ENCODE results near the gene C1orf185. TPM values are rescaled to one million over a fixed set of nuclear protein-coding genes. Genes with fewer than 3 reads are reported as not detected.
"Not testable (repeated sequence)": the region's sequence is repeated elsewhere in the genome, so short reads cannot be mapped to it uniquely, and the experiment has no call there.

C1orf185 gene
- total RNA-seq, 1 donor from 2014 or later: not detected

DNA sequence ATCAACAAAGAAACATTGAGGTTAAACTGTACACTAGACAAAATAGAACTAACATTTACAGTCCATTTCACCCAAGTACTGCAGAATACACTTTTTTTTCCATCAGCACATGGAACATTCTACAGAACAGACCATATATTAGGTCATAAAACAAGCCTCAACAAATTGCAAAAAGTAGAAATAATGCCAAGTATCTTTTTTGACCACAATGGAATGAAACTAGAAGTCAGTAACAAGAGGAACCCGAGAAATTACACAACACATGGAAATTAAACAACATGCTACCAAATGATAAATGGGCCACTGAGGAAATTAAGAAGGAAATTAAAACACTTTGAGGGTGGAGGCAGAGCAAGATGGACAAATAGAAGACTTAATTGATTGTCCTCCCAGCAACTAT is 8.4 kb upstream of the C1orf185 start:
- TF ChIP-seq, protein P1, sequence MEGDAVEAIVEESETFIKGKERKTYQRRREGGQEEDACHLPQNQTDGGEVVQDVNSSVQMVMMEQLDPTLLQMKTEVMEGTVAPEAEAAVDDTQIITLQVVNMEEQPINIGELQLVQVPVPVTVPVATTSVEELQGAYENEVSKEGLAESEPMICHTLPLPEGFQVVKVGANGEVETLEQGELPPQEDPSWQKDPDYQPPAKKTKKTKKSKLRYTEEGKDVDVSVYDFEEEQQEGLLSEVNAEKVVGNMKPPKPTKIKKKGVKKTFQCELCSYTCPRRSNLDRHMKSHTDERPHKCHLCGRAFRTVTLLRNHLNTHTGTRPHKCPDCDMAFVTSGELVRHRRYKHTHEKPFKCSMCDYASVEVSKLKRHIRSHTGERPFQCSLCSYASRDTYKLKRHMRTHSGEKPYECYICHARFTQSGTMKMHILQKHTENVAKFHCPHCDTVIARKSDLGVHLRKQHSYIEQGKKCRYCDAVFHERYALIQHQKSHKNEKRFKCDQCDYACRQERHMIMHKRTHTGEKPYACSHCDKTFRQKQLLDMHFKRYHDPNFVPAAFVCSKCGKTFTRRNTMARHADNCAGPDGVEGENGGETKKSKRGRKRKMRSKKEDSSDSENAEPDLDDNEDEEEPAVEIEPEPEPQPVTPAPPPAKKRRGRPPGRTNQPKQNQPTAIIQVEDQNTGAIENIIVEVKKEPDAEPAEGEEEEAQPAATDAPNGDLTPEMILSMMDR (conservative IDR thresholded peaks at IDR 0.05; ENCODE audit: low read depth, low read length): no peak
- DNase-seq (ENCODE audit: low read depth): no peak

DNA sequence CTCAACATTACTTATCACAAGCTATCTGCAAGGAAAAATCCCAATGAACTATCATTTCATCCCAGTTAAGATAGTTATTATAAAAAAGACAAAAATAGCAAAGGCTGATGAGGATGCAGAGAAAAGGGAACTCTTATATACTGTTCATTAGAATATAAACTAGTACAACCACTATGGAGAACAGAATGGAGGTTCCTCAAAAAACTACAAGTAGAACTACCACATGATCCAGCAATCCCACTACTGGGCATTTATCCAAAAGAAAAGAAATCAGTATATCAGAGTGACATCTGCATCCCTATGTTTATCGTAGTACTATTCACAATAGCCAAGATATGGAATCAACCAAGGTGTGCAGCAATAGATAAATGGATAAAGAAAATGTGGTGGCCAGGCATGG is 4.9 kb upstream of the C1orf185 start:
- DNase-seq (ENCODE audit: low read depth): no peak
- H3K4me3 ChIP-seq (ENCODE audit: low read depth, low read length): no peak overlapping the region
- TF ChIP-seq, protein P1 (conservative IDR thresholded peaks at IDR 0.05; ENCODE audit: low read depth, low read length): no peak

More for the DNA sequence above, 8.4 kb upstream of the C1orf185 start:
- H3K4me3 ChIP-seq (ENCODE audit: low read depth, low read length): no peak overlapping the region

- H3K4me3 ChIP-seq (ENCODE audit: low read depth, low read length): no peak overlapping the region
- DNase-seq (ENCODE audit: low read depth): no peak
- TF ChIP-seq, protein P1 (conservative IDR thresholded peaks at IDR 0.05; ENCODE audit: low read depth, low read length): no peak
Measured at GRCh38 chr1:51100264-51100880, 1.7 kb upstream of the C1orf185 start.

DNA sequence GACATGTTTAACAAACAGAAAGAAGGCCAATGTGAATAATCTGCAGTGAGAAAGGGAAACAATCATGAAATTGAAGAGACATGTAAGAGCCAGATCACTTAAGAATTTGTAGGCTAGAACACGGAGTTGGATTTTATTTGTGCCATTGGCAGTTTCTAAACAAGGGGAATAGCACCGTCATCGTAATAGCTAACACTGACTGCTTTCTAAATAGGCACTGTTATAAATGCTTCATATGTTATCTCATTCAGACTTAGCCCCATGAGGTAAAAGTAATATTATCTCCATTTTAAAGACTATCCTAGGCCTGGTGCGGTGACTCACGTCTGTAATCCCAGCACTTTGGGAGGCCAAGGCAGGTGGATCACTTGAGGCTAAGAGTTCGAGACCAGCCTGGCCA is 12.1 kb downstream of the C1orf185 start:
- H3K4me3 ChIP-seq (ENCODE audit: low read depth, low read length): no peak overlapping the region
- no peak for DNase-seq (ENCODE audit: low read depth)
- TF ChIP-seq, protein P1 (conservative IDR thresholded peaks at IDR 0.05; ENCODE audit: low read depth, low read length): no peak

DNA sequence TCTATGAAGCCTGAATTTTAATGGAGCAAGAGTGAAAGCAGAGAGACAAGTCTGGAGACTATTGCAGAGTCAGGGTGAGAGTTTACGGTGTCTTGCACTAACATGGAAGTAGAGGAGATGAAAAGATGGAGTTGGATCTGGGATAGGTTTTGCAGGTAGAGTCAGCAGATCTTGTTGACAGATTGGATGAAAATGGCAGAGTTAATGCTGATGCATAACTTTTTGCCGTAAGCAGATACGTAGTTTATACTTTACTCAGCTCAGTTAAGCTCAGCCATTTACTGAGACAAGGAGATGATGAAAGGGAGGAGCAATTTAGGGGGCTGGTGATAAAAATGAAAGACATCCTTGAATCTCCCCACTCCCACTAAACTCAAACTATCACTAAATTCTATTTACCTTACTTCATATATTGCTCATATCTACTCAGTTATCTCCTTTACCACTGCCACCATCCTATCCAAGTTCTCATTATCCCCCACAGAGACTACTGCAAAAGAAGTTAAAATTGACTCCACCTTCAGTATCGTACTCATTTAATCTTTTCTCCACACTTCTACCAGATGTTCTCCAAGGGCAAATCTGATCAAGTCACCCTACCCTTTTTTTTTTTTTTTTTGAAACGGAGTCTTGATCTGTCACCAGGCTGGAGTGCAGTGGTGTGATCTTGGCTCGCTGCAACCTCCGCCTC is 13.8 kb downstream of the C1orf185 start:
- DNase-seq (ENCODE audit: low read depth): no peak
- TF ChIP-seq, protein P1 (conservative IDR thresholded peaks at IDR 0.05; ENCODE audit: low read depth, low read length): no peak
- no peak overlapping the region for H3K4me3 ChIP-seq (ENCODE audit: low read depth, low read length)

DNA sequence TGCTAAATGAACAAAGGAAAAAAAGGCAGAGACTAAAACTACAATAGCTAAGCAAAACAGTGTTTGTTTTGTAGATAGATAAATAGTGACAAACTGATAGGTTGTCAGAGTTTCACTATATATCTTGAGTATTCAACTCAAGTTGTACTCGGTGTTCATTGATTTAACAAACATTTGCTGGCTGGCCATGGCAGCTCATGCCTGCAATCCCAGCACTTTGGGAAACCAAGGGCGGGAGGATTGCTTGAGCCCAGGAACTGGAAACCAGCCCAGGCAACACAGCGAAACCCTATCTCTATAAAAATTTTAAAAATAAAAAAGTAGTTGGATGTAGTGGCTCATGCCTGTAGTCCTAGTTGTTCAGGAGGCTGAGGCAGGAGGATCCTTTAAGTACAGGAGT is 17.3 kb downstream of the C1orf185 start:
- no peak for DNase-seq (ENCODE audit: low read depth)
- no peak overlapping the region for H3K4me3 ChIP-seq (ENCODE audit: low read depth, low read length)
- TF ChIP-seq, protein P1 (conservative IDR thresholded peaks at IDR 0.05; ENCODE audit: low read depth, low read length): no peak

DNA sequence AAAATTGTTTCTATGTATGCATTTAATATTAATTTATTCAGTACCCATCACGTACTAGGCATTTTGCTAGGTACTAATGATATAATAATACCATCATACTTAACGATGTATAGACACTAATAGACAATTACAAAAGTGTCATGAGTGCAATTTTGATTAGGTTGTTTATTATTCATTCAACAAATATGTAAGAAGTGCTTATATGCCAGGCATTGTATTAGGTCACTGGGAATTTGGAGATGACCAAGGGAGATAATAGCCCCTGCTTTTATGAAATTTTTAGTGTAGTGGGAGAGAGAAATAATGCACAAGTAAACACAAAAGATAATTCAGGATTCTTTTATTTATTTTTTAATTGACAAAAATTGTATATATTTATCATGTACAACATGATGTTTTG is 18.6 kb downstream of the C1orf185 start:
- no peak overlapping the region for H3K4me3 ChIP-seq (ENCODE audit: low read depth, low read length)
- no peak for DNase-seq (ENCODE audit: low read depth)
- TF ChIP-seq, protein P1 (conservative IDR thresholded peaks at IDR 0.05; ENCODE audit: low read depth, low read length): no peak

DNA sequence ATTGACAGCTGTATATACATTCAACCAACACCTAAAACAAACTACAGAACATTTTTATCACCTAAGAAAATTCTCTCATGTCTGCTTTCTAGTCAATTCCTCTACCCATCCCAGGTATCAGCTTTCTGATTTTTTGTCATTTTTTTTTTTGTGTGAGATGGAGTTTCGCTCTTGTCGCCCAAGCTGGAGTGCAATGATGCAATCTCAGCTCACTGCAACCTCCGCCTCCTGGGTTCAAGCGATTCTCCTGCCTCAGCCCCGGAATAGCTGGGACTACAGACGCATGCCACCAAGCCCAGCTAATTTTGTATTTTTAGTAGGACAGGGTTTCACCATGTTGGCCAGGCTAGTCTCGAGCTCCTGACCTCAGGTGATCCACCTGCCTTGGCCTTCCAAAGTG is 25.1 kb downstream of the C1orf185 start:
- DNase-seq (ENCODE audit: low read depth); H3K4me3 ChIP-seq (ENCODE audit: low read depth, low read length): not testable (repeated sequence)

Data from epithelial cell of proximal tubule (primary cell).